Activated naive CD4-positive, alpha-beta T cell treated with anti-CD3 and anti-CD28 coated beads for 36 hours (primary cell): ENCODE results near the gene ALS2. TPM values are rescaled to one million over a fixed set of nuclear protein-coding genes. Genes with fewer than 3 reads are reported as not detected.

Experiments used
- CTCF ChIA-PET: fragments of 350-600 bp; sonication (Branson Sonifier 250); formaldehyde crosslinking; loops from one replicate; lab custom pipeline; 2021; ENCODE audit warnings: antibody characterized with exemption; lab: Charles Lee
- DNase-seq: peaks from one replicate; pipeline ENCODE4 v3.0.0-alpha.2; 2020
- H3K27ac Mint-ChIP-seq: one replicate; pipeline ENCODE4 v1.8.0; 2021; ENCODE audit warnings: mild to moderate bottlenecking, mixed read lengths
- H3K27me3 Mint-ChIP-seq: one replicate; pipeline ENCODE4 v1.8.0; 2021; ENCODE audit warnings: low read depth, mixed read lengths
- H3K36me3 Mint-ChIP-seq: one replicate; pipeline ENCODE4 v1.8.0; 2021; ENCODE audit warnings: low read depth, mixed read lengths
- H3K4me1 Mint-ChIP-seq: one replicate; pipeline ENCODE4 v1.8.0; 2021; ENCODE audit warnings: low read depth, mixed read lengths
- H3K4me3 Mint-ChIP-seq: one replicate; pipeline ENCODE4 v1.8.0; 2021; ENCODE audit warnings: mild to moderate bottlenecking, moderate library complexity, mixed read lengths
- H3K9me3 Mint-ChIP-seq: one replicate; pipeline ENCODE4 v1.8.0; 2021; ENCODE audit warnings: mixed read lengths
- intact Hi-C: fragments of 100-400 bp; cut with micrococcal nuclease; formaldehyde crosslinking; loops from one replicate; pipeline ENCODE4 v1.15.1; 2023
- total RNA-seq, 2 experiments: library from RNA; stranded (reverse); gene quantifications; one replicate each; pipeline ENCODE4 v1.2.3, GENCODE V29; 2021

The ALS2 gene
- total RNA-seq, 2 experiments from 2014 or later = 9.4 to 11.2 TPM

GRCh38 chr2:201660293-201660895 is 120.3 kb downstream of the ALS2 start:
- H3K4me3 Mint-ChIP-seq = no peak overlapping the region
- intact Hi-C loops = no loop called here
- no peaks in the 10 kb centered on the region for H3K36me3 Mint-ChIP-seq
- DNase-seq = no peak
- H3K27ac Mint-ChIP-seq = no peak overlapping the region
- no peaks in the 10 kb centered on the region for H3K27me3 Mint-ChIP-seq
- no peaks in the 10 kb centered on the region for H3K9me3 Mint-ChIP-seq
- CTCF ChIA-PET = no interaction called here
- no peaks in the 10 kb centered on the region for H3K4me1 Mint-ChIP-seq

- Mint-ChIP-seq H3K4me3 (no peak overlapping the region), H3K27ac (no peak overlapping the region), H3K9me3 (no peaks in the 10 kb centered on the region), H3K4me1 (no peaks in the 10 kb centered on the region), H3K27me3 (peaks cover 2% of the 10 kb centered on the region), H3K36me3 (no peaks in the 10 kb centered on the region)
- intact Hi-C loops = no loop called here
- CTCF ChIA-PET = no interaction called here
- no peak for DNase-seq
Observed at GRCh38 chr2:201656740-201657139, 124.0 kb downstream of the ALS2 start.

GRCh38 chr2:201656102-201656501 is 124.6 kb downstream of the ALS2 start:
- no peak for DNase-seq
- intact Hi-C loops = no loop called here
- no peak overlapping the region for H3K4me3 Mint-ChIP-seq
- H3K27ac Mint-ChIP-seq = no peak overlapping the region
- CTCF ChIA-PET = no interaction called here
- no peaks in the 10 kb centered on the region for H3K9me3 Mint-ChIP-seq
- no peaks in the 10 kb centered on the region for H3K36me3 Mint-ChIP-seq
- H3K27me3 Mint-ChIP-seq = peaks cover 2% of the 10 kb centered on the region
- H3K4me1 Mint-ChIP-seq = no peaks in the 10 kb centered on the region

- Mint-ChIP-seq H3K4me1 (no peaks in the 10 kb centered on the region), H3K9me3 (no peaks in the 10 kb centered on the region), H3K27me3 (peaks cover 2% of the 10 kb centered on the region), H3K36me3 (no peaks in the 10 kb centered on the region), H3K4me3 (no peak overlapping the region), H3K27ac (no peak overlapping the region)
- no peak for DNase-seq
- CTCF ChIA-PET = no interaction called here
- intact Hi-C loops = no loop called here
Observed at GRCh38 chr2:201654616-201655384, 125.9 kb downstream of the ALS2 start.

GRCh38 chr2:201653221-201653620 is 127.5 kb downstream of the ALS2 start:
- Mint-ChIP-seq H3K27me3 (peaks cover 2% of the 10 kb centered on the region), H3K36me3 (no peaks in the 10 kb centered on the region), H3K9me3 (no peaks in the 10 kb centered on the region), H3K4me1 (no peaks in the 10 kb centered on the region), H3K4me3 (no peak overlapping the region), H3K27ac (no peak overlapping the region)
- DNase-seq = no peak
- intact Hi-C loops = no loop called here
- CTCF ChIA-PET = no interaction called here

Other genes with a start within 250 kb of the ALS2 start
- gene TMEM237, start 137.4 kb downstream of the ALS2 start, total RNA-seq = 10 to 100 TPM; 16.9 to 17.6 TPM
- gene MPP4, start 82.3 kb downstream of the ALS2 start, total RNA-seq = not detected
- gene CDK15, start 25.6 kb upstream of the ALS2 start, total RNA-seq = not detected